ENCODE measurements around the gene SRSF5.

Gene SRSF5

DNA sequence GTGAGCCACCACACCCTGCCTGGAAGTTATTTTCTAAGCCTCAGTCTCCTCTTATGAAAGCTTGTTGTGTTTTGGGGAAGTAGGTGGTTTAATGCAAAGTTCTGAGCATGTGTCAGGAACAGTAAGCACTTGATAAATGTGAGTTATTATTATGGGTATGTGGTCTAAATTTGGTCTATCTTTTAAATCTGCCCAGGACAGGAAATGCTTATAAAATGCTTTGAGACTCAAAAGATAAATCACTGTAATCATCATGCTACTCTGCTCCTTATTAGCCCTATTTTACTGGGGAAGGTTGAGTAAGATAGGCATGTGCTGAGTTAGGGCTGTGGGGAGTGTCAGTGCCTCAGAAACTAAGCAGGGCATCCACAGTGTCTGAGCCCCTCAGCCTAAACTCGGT is 13.1 kb upstream of the SRSF5 start:
- no peak; the same call in 2 of the 3 replicates for ATAC-seq
- TF ChIP-seq CREB5 (CRISPR knock-in tag; IDR thresholded peaks at IDR 0.05; ENCODE audit: low read depth): no peak
- TF ChIP-seq ARNTL (CRISPR knock-in tag; IDR thresholded peaks at IDR 0.05; ENCODE audit: borderline replicate concordance, low read depth): no peak
- no peak for TF ChIP-seq ZNF70 (CRISPR knock-in tag; IDR thresholded peaks at IDR 0.05)
- no peak for TF ChIP-seq ZNF8 (CRISPR knock-in tag; IDR thresholded peaks at IDR 0.05)
- no peak for TF ChIP-seq ZFP3 (CRISPR knock-in tag; IDR thresholded peaks at IDR 0.05)
- TF ChIP-seq CSDC2 (CRISPR knock-in tag; IDR thresholded peaks at IDR 0.05): no peak
- no peak for TF ChIP-seq PPARA (CRISPR knock-in tag; IDR thresholded peaks at IDR 0.05; ENCODE audit: borderline replicate concordance)
- TF ChIP-seq CSRNP3 (CRISPR knock-in tag; IDR thresholded peaks at IDR 0.05): no peak
- TF ChIP-seq BACH2 (CRISPR knock-in tag; IDR thresholded peaks at IDR 0.05; ENCODE audit: borderline replicate concordance): no peak
- no peak for TF ChIP-seq GLIS3 (CRISPR knock-in tag; IDR thresholded peaks at IDR 0.05)
- no peak for TF ChIP-seq ISL1 (CRISPR knock-in tag; IDR thresholded peaks at IDR 0.05)
- no peak for TF ChIP-seq ZFP30 (CRISPR knock-in tag; IDR thresholded peaks at IDR 0.05)
- TF ChIP-seq ZNF565 (CRISPR knock-in tag; conservative IDR thresholded peaks at IDR 0.05; ENCODE audit: low read depth): no peak
- no peak for TF ChIP-seq TCF4 (CRISPR knock-in tag; IDR thresholded peaks at IDR 0.05; ENCODE audit: borderline replicate concordance)
- no peak for TF ChIP-seq TOX (CRISPR knock-in tag; IDR thresholded peaks at IDR 0.05; ENCODE audit: borderline replicate concordance)
- no peak for TF ChIP-seq RARB (CRISPR knock-in tag; IDR thresholded peaks at IDR 0.05)
- no peak for TF ChIP-seq OSR1 (CRISPR knock-in tag; IDR thresholded peaks at IDR 0.05)

GRCh38 chr14:69754487-69754886 is 12.5 kb upstream of the SRSF5 start:
- TF ChIP-seq, protein P1, sequence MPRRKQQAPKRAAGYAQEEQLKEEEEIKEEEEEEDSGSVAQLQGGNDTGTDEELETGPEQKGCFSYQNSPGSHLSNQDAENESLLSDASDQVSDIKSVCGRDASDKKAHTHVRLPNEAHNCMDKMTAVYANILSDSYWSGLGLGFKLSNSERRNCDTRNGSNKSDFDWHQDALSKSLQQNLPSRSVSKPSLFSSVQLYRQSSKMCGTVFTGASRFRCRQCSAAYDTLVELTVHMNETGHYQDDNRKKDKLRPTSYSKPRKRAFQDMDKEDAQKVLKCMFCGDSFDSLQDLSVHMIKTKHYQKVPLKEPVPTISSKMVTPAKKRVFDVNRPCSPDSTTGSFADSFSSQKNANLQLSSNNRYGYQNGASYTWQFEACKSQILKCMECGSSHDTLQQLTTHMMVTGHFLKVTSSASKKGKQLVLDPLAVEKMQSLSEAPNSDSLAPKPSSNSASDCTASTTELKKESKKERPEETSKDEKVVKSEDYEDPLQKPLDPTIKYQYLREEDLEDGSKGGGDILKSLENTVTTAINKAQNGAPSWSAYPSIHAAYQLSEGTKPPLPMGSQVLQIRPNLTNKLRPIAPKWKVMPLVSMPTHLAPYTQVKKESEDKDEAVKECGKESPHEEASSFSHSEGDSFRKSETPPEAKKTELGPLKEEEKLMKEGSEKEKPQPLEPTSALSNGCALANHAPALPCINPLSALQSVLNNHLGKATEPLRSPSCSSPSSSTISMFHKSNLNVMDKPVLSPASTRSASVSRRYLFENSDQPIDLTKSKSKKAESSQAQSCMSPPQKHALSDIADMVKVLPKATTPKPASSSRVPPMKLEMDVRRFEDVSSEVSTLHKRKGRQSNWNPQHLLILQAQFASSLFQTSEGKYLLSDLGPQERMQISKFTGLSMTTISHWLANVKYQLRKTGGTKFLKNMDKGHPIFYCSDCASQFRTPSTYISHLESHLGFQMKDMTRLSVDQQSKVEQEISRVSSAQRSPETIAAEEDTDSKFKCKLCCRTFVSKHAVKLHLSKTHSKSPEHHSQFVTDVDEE (CRISPR knock-in tag; IDR thresholded peaks at IDR 0.05): no peak
- TF ChIP-seq ZNF565 (CRISPR knock-in tag; conservative IDR thresholded peaks at IDR 0.05; ENCODE audit: low read depth) (no peak), CSRNP3 (CRISPR knock-in tag; IDR thresholded peaks at IDR 0.05) (no peak)
- ATAC-seq: no peak

- TF ChIP-seq PPARA (CRISPR knock-in tag; IDR thresholded peaks at IDR 0.05; ENCODE audit: borderline replicate concordance) (no peak), ZNF565 (CRISPR knock-in tag; conservative IDR thresholded peaks at IDR 0.05; ENCODE audit: low read depth) (no peak), ZFP30 (CRISPR knock-in tag; IDR thresholded peaks at IDR 0.05) (no peak), TOX (CRISPR knock-in tag; IDR thresholded peaks at IDR 0.05; ENCODE audit: borderline replicate concordance) (no peak), SNAI2 (CRISPR knock-in tag; IDR thresholded peaks at IDR 0.05) (no peak), CSDC2 (CRISPR knock-in tag; IDR thresholded peaks at IDR 0.05) (no peak), ZC3H10 (CRISPR knock-in tag; IDR thresholded peaks at IDR 0.05) (no peak)
- ATAC-seq: no peak
Observed at GRCh38 chr14:69755296-69755695, 11.6 kb upstream of the SRSF5 start.

- ATAC-seq: no peak
- TF ChIP-seq TOX (CRISPR knock-in tag; IDR thresholded peaks at IDR 0.05; ENCODE audit: borderline replicate concordance) (no peak), CSRNP3 (CRISPR knock-in tag; IDR thresholded peaks at IDR 0.05) (no peak), BACH2 (CRISPR knock-in tag; IDR thresholded peaks at IDR 0.05; ENCODE audit: borderline replicate concordance) (no peak), ARNTL (CRISPR knock-in tag; IDR thresholded peaks at IDR 0.05; ENCODE audit: borderline replicate concordance, low read depth) (no peak), ZNF565 (CRISPR knock-in tag; conservative IDR thresholded peaks at IDR 0.05; ENCODE audit: low read depth) (no peak), ESRRG (CRISPR knock-in tag; IDR thresholded peaks at IDR 0.05) (no peak), SNAI2 (CRISPR knock-in tag; IDR thresholded peaks at IDR 0.05) (no peak), CSDC2 (CRISPR knock-in tag; IDR thresholded peaks at IDR 0.05) (no peak), ZFP3 (CRISPR knock-in tag; IDR thresholded peaks at IDR 0.05) (no peak)
- TF ChIP-seq, protein P2, sequence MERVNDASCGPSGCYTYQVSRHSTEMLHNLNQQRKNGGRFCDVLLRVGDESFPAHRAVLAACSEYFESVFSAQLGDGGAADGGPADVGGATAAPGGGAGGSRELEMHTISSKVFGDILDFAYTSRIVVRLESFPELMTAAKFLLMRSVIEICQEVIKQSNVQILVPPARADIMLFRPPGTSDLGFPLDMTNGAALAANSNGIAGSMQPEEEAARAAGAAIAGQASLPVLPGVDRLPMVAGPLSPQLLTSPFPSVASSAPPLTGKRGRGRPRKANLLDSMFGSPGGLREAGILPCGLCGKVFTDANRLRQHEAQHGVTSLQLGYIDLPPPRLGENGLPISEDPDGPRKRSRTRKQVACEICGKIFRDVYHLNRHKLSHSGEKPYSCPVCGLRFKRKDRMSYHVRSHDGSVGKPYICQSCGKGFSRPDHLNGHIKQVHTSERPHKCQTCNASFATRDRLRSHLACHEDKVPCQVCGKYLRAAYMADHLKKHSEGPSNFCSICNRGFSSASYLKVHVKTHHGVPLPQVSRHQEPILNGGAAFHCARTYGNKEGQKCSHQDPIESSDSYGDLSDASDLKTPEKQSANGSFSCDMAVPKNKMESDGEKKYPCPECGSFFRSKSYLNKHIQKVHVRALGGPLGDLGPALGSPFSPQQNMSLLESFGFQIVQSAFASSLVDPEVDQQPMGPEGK (CRISPR knock-in tag; IDR thresholded peaks at IDR 0.05; ENCODE audit: borderline replicate concordance): no peak
- TF ChIP-seq, protein P1 (CRISPR knock-in tag; IDR thresholded peaks at IDR 0.05): no peak
Observed at GRCh38 chr14:69755784-69756183, 11.2 kb upstream of the SRSF5 start.
